NCI-H146 treated with DMSO at 0.1 percent for 48 hours (cell line): ENCODE results near the gene STAP1.
"Not testable (repeated sequence)": the region's sequence is repeated elsewhere in the genome, so short reads cannot be mapped to it uniquely, and the experiment has no call there.

ENCODE experiments used
- DNase-seq: peaks from one replicate; lab custom pipeline; 2025; ENCODE audit not compliant: unreplicated experiment; lab: John Stamatoyannopoulos, UW

The STAP1 gene

GRCh38 chr4:67558493-67558892 lies at the start of gene STAP1:
TSS of gene STAP1 (plus strand) at chr4:67558727. CDS start at chr4:67558810, 83 bp downstream.
- no peak for DNase-seq

GRCh38 chr4:67512501-67512900 lies 46.0 kb upstream of the STAP1 start:
- no peak for DNase-seq

GRCh38 chr4:67520141-67520540 lies 38.4 kb upstream of the STAP1 start:
- no peak for DNase-seq

- no peak for DNase-seq
Observed at GRCh38 chr4:67521506-67521905, 37.0 kb upstream of the STAP1 start.

- no peak for DNase-seq
Observed at GRCh38 chr4:67522230-67522629, 36.3 kb upstream of the STAP1 start.

GRCh38 chr4:67522851-67523671 lies 35.5 kb upstream of the STAP1 start:
- DNase-seq, result no peak

- DNase-seq, result not testable (repeated sequence)
Observed at GRCh38 chr4:67524140-67524539, 34.4 kb upstream of the STAP1 start.

GRCh38 chr4:67531379-67531962 lies 27.1 kb upstream of the STAP1 start:
- DNase-seq, result no peak

- not testable (repeated sequence) for DNase-seq
Observed at GRCh38 chr4:67532397-67532796, 26.1 kb upstream of the STAP1 start.

GRCh38 chr4:67533112-67533511 lies 25.4 kb upstream of the STAP1 start:
- DNase-seq, result no peak

GRCh38 chr4:67535280-67535840 lies 23.2 kb upstream of the STAP1 start:
- no peak for DNase-seq

- DNase-seq, result no peak
Observed at GRCh38 chr4:67539830-67540229, 18.7 kb upstream of the STAP1 start.

- no peak for DNase-seq
Observed at GRCh38 chr4:67542076-67542475, 16.5 kb upstream of the STAP1 start.

GRCh38 chr4:67545199-67546003 lies 13.1 kb upstream of the STAP1 start, which contains the start of gene CENPC:
TSS of gene CENPC (minus strand) at chr4:67545503. CDS start at chr4:67545355, 148 bp downstream.
- peak; percentile 98 for DNase-seq

GRCh38 chr4:67546004-67546356 lies 12.5 kb upstream of the STAP1 start:
- peak; percentile 69 for DNase-seq

GRCh38 chr4:67546971-67547370 lies 11.6 kb upstream of the STAP1 start:
- DNase-seq, result no peak

- peak; percentile 37 for DNase-seq
Observed at GRCh38 chr4:67549123-67549522, 9.4 kb upstream of the STAP1 start.

- no peak for DNase-seq
Observed at GRCh38 chr4:67550451-67550850, 8.1 kb upstream of the STAP1 start.

- no peak for DNase-seq
Observed at GRCh38 chr4:67550857-67551256, 7.7 kb upstream of the STAP1 start.

GRCh38 chr4:67552146-67552792 lies 6.3 kb upstream of the STAP1 start:
- DNase-seq, result not testable (repeated sequence)

- no peak for DNase-seq
Observed at GRCh38 chr4:67554096-67554495, 4.4 kb upstream of the STAP1 start.
